Endometrial microvascular endothelial cells (primary cell): ENCODE measurements around the gene ITGA11. TPM values are rescaled to one million over a fixed set of nuclear protein-coding genes. Genes with fewer than 3 reads are reported as not detected.

ENCODE experiments used
- in situ Hi-C: cut with HindIII; loops from 2 replicates; pipeline ENCODE4 v1.10.0; 2017; ENCODE audit warnings: low sequenced_read_pairs, low pct_unique_long_range_greater_than_20kb; ENCODE audit errors: inconsistent ontology term
- total RNA-seq: library from RNA; depleted of rRNA; stranded (reverse); fragments of >200 nt; gene quantifications from one replicate; pipeline ENCODE4 v1.2.3, GENCODE V29; 2015; ENCODE audit errors: inconsistent ontology term

The ITGA11 gene
- total RNA-seq, 1 donor from 2014 or later = 0.19 TPM

DNA sequence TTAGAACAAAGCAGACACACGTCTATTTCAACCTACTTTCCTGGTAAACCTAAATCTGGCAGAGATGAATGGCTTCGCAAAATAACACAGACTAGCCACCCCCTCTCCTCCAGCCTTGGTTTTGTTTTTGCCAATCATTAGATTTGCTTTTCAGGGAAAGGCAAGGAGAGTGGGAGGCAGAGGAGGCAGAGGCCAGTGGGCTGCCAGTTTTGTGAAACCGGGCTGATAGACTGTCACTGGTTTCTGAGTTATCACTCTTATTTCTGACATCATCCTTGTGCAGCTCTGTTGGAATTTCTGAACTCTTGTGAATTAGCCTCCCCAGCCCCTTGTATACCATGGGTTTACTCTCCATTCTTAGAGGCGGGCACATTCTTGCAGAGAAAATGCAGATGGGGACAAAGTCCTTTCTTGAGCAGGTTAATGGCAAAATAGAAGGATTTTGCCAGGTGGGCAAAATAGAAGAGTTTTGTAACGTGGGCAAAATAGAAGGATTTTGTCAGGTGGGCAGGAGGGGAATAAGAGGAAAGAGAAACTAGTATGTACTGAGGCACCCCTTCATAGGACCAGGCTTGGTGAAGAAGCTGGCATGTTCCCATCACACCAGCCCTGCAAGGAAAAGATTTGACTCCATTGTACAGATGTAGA lies 157.6 kb downstream of the ITGA11 start:
- in situ Hi-C loops = no loop called here

DNA sequence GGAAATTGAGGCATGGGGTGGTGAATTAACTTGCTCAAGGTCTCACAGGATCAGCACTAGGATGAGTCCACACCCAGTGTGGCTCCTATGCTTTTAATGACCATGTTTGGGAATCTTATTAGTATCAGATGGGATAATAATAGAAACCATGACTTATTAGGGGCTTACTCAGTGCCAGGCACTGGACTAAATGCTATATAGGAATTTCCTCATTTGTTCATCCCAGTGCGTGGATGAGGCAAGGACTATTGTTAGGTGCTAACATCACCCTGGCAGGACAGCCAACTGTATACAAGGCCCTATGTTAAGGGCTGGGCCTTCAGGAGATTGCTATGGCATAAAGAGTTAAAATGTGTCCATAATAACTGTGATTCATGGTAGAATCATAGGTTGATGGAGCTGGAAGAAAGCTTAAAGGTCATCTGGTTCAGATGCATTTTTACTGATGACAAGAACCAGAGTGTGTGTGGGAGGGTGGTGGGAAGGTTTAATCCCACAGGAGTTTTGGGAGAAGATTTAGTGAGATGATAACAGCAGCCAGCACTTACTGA lies 159.2 kb downstream of the ITGA11 start:
- in situ Hi-C loops = no loop called here

DNA sequence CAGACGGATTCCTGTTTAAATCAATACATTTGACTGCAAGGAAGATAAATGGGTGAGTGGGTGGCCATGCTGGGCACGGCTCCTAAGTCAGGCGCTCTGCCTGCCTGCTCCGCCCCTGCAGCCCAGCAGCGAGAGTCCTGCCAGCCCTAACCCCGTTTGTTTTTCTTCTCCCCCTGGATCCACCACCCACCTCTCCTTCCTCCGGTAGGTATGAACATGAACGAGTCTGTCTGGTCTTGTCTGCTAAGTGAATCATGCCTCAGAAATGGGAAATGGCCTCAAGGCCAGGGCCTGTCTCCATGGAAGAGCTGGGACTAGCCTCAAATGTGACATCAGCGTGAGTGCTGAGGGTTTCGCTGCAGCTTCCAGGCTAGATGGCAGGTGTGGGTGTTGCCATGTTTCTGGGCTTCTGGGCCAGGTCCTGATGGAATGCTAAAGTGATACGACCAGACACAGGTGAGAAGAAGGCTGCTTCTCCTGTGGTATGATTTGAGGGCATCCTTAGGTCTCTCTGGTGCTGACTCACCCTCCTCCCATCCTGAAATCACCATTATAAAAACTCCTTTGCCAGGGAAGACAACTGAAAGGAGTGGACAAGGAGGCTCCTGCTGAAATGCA lies 160.0 kb downstream of the ITGA11 start:
- in situ Hi-C loops = no loop called here

DNA sequence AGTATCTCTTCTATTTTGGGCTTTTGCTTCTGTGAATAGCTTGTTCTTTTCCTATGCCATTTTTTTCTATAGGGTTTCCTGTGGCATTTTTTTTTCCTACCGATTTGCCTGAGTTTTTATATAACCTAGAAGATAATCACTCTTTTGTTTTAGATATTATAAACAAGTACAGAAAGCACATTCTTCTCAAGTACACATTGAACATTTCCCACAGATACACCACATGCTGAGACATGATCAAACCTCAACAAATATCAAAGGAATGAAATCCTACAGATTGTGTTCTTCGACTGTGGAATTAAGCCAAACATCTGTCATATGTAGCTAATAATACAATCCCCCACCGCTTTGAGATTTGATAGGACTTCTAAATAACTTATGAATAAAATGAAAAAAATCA lies 163.6 kb downstream of the ITGA11 start:
- in situ Hi-C loops = no loop called here

DNA sequence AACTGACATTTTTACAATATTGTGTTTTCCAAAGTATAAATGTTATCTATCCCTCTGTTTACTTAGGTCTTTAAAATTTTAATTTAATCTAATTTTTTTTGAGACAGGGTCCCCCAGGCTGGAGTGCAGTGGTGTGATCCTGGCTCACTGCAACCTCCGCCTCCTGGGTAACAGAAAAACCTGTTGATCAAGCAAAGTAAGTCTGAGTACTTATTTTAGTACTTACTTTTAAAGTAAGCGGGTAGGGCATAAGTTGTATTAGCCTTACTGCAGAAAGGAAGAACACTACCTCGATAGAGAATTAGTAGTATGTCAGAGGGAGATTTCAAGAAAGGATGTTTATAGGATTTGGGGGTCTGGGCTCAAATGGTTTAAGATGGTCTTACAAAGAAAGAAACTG lies 166.3 kb downstream of the ITGA11 start:
- in situ Hi-C loops = no loop called here

DNA sequence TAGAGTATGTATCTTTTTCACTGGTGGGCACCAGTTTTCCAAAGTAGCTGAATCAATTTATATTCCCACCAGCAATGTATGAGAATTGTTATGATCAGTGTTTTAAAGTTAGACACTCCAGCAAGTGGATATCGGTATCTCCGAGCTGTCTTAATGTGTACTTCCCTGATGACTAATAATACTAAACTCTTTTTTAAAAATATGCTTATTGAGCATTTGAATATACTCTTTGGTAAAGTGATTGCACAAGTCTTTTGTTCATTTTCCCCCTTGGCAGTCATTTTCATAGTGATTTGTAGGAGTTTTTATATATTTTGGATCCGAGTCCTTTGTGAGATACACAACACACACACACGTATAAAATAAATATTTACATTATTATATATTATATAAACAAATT lies 166.9 kb downstream of the ITGA11 start:
- in situ Hi-C loops = no loop called here

DNA sequence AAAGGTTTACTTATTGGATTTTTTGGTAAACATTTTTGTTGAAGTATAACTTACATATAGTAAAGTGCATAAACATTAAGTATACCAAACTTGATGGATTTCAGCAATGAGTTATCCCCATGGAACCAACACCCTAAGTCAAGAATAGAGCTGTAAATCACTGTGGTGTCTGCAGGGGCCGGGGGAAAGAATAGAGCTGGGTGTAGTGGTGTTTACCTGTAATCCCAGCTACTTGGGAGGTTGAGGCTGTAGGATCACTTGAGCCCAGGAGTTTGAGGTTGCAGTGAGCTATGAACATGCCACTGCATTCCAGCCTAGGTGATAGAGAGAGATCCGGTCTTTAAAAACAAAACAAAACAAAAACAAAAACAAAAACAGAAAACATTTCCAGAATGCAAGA lies 167.7 kb downstream of the ITGA11 start:
- in situ Hi-C loops = no loop called here

DNA sequence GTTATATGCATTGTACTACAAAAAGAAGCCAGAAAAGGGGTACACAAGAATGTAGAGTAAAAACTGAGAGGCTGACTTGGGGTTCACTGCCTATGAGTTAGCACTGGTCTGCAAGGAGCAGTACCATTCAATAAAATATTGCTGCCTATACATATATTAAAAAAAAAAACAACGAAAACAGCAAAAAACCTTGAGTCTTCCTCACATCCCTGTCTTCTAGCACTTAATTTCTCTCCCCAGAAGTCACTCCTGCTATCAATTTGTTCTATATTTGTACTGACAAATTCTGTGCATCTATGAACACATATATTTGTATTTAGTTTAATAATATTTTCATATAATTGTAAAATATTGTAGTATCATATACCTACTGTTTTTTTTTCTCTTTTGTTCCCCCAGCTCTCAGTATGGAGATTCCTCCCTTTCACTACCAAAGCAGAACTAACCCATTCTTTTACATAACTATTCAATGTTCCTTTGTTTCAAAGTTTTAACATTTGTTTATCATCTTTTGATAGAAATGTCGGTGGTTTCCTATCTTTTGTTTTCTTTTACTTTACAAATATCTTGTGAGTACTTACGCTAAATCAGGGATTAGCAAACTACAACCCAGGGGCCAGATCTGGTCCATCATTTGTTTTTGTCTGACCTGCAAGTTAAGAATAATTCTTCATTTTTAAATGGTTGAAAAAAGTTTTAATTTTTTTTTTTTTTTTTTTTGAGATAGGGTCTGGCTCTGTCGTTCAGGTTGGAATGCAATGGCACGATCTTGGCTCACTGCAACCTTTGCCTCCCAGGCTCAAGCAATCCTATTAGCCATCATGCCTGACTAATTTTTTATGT lies 169.2 kb downstream of the ITGA11 start:
- in situ Hi-C loops = no loop called here

DNA sequence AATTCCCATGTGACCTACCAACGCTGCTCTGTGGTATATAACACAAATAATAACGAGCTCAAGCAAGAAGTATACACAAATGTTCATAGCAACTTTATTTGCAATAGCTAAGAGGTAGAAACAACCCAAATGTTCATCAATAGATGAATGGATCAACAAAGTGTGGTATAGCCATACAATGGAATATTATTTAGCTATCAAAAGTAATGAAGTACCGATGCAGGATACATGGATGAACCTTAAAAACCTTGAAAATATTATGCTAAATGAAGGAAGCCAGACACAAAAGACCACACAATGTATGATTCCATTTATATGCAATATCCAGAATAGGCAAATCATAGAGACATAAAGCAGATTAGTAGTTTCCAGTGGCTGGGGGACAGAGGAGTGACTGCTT lies 170.0 kb downstream of the ITGA11 start:
- in situ Hi-C loops = no loop called here

DNA sequence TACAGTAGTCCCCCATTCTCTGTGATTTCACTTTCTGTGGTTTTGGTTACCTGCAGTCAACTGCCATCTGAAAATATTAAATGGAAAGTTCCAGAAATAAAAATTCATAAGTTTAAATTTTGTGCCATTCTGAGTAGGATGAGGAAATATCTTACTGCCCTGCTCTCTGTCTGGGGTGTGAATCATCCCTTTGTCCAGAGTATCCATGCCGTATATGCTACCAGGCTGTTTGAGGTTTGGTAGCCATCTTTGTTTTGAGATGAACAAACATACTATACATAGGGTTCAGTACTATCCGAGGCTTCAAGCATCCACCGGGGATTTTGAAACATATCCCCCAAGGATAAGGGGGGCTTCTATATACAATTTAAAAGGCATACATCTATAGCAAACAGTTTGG lies 170.7 kb downstream of the ITGA11 start:
- in situ Hi-C loops = no loop called here

DNA sequence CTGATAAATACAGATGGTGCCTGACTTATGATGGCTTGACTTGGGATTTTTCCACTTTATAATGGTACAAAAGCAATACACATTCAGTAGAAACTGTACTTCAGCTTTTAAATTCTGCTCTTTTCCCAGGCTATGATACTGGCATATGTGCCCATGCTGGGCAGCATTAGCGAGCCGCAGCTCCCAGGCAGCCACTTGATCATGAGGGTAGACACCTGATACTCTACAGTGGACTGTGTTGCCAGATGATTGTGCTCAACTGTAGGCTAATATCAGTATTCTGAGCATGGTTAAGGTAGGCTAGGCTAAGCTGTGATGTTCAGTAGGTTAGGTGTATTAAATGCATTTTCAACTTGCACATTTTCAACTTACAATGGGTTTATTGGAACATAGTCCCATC lies 172.1 kb downstream of the ITGA11 start:
- in situ Hi-C loops = no loop called here

DNA sequence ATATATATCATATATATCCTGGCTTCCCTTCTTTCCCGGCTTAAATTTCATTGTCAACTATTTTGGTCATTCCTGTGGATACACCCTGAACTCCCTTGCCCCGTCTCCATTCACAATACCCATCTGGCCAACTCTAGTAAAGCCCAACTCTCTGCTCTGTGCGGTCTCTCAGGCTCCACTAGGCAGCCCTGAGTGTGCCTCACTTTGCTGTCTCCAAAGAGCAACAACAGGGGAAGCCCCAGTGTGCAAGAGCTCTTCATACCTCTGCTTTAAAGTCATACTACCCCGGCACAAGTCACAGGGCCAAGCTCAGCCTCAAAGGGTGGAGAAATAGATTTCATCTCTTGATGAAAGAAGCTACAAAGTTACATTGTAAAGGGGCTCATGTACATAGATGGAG lies 173.3 kb downstream of the ITGA11 start:
- in situ Hi-C loops = no loop called here

DNA sequence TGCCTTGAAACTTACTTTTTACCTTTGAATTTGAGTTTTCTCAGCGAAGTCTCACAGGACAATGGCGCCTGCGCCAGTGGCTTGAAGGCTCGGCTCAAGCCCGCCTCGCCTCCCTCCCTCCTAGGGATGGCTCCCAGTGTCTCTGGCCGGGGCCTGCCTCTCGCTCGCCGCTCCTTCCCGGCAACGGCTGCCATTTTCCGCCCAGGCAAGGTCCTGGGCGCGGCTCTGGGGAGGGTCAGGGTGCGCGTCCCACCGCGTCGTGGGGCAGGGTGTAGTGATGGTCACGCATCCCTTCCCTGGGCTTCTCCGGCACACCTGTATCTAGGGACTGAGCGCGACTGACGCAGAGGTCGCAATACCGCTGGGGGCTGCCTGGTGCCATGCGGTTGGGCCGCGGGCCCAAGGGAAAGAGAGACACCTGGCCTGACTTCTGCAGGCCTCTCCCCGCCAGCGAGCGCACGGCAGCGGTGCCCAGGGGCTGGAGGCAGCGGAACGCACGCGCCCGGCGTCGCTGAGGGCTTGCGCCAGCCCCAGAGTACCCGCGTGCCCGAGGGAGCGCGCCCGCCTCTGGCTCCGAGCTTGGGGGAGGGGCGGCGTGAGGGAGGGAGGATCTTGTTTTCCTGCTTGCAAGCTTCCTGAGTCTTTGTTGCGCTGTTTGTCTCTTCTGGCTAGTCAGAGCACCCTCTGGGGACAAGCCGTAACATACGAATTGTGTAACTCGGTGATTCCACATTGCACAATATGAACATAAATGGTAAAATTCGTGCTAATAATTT lies 175.1 kb downstream of the ITGA11 start:
- in situ Hi-C loops = no loop called here

DNA sequence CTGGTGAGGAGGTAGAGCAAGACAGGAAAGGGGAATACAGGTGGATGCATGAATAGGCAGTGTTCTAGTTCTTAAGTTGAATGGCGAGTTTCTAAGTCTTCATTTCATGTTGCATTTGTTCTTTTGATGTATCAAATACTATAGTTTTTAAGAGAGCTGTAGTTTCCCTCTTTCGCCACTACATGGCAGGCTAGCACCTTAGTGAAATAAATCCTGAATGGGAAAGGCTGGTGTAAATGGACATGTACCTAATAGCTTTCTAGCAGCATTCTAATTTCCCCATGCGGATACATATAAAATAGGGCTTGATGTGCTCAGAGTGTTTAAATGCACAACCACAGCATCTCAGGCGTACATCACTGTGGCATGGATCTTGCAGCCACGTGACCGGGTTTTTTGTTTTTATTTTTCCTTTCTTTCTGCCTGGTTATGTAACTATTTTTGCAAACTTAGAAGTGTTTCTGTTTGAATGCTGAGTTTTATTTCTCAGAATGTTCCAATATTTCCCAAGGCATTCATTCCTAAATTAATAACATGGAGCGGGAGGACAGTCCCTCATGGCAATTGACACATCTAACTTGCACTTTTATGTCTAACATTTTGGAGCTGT lies 178.9 kb downstream of the ITGA11 start:
- in situ Hi-C loops = no loop called here

DNA sequence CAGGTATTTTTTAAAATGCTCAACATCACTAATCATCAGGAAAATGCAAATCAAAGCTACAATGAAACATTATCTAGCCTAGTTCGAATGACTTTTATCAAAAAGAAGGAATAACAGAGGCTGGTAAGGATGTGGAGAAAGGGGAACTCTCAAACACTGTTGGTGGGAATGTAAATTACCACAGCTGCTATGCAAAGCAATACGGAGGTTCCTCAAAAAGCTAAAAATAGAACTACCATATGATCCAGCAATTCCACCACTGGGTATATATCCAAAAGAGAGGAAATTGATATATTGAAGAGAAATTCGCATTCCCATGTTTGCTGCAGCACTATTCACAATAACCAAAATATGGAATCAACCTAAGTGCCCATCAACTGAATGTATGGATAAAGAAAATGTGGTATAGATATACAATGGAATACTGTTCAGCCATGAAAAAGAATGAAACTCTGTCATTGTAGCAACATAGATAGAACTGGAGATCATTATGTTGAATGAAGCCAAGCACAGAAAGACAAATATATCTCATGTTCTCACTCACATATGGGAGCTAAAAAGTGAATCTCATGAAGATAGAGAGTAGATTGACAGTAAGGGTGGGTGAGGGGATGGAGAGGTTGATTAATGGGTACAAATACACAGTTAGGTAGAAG lies 182.8 kb downstream of the ITGA11 start:
- in situ Hi-C loops = no loop called here
